A549 treated with DMSO at 1 μM for 4 hours (cell line): ENCODE results near the gene SMAD1. TPM values are rescaled to one million over a fixed set of nuclear protein-coding genes. Genes with fewer than 3 reads are reported as not detected.

Source experiments
- total RNA-seq: library from RNA; stranded (reverse); fragments of 200-300 nt; extraction: Qiagen RNA extraction; gene quantifications from 5 replicates; pipeline ENCODE4 v1.2.3, GENCODE V29; 2022; ENCODE audit warnings: low read depth

Gene SMAD1
- 9.3 to 13.0 TPM (median 11.7 TPM) in 5 replicates for total RNA-seq

DNA sequence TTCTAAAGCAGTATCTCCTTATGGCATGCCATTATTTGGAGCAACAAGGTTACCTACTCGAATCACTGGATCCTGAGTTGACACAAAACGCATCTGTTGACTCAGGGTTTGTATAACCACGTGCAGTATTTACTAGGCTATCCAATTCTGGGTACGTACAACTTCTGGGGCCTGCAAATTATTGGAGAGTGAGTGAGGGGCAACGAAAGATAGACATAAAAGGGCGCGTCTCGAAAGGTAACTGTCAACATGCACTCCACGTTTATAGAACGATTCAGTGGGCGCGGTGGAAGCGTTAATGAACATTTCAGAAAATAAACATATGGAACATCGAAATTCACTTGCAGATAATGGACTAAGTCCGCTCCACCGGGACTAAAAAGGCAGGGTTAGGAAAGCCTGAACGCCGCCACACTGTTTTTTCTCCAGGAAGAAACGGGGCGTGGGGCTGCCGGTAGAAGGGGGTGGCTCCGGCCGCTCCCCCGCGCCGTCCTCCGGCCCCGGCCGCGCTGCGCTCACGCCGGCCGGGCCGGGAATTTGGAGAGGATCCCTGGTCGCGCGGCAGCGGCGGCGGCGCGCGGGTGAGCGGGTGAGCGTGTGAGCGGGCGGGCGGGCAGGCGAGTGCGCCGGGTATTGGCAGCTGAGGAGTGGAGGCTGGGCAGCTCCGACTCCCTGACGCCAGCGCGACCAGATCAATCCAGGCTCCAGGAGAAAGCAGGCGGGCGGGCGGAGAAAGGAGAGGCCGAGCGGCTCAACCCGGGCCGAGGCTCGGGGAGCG lies at the start of gene SMAD1:
Gene SMAD1 (plus strand): TSS at position 690 of the 778 bp plus-strand sequence. CDS start 32,761 bp downstream, outside the sequence.

Other genes with a start within 250 kb of the SMAD1 start
- 1.6 to 2.4 TPM (median 1.8 TPM) in 5 replicates for gene MMAA, start 137.5 kb downstream of the SMAD1 start, total RNA-seq
- gene C4orf51, start 198.3 kb downstream of the SMAD1 start, total RNA-seq, result not detected in 5 replicates